ENCODE measurements around the gene KRTAP5-3.

Gene KRTAP5-3

GRCh38 chr11:1637628-1638027, 29.4 kb upstream of the KRTAP5-3 start:
- DNase-seq (ENCODE audit: insufficient read length, low spot score) (no peak), FAIRE-seq (no peak)
- no peak for TF ChIP-seq CTCF (IDR thresholded peaks at IDR 0.05; ENCODE audit: insufficient read depth, missing control alignments)

- no peak for TF ChIP-seq CTCF (IDR thresholded peaks at IDR 0.05; ENCODE audit: insufficient read depth, missing control alignments)
- FAIRE-seq: no peak
- no peak for DNase-seq (ENCODE audit: insufficient read length, low spot score)
Measured at GRCh38 chr11:1636291-1636950, 28.2 kb upstream of the KRTAP5-3 start.

GRCh38 chr11:1633864-1634263, 25.6 kb upstream of the KRTAP5-3 start:
- TF ChIP-seq CTCF (IDR thresholded peaks at IDR 0.05; ENCODE audit: insufficient read depth, missing control alignments): no peak
- no peak for DNase-seq (ENCODE audit: insufficient read length, low spot score)

DNA sequence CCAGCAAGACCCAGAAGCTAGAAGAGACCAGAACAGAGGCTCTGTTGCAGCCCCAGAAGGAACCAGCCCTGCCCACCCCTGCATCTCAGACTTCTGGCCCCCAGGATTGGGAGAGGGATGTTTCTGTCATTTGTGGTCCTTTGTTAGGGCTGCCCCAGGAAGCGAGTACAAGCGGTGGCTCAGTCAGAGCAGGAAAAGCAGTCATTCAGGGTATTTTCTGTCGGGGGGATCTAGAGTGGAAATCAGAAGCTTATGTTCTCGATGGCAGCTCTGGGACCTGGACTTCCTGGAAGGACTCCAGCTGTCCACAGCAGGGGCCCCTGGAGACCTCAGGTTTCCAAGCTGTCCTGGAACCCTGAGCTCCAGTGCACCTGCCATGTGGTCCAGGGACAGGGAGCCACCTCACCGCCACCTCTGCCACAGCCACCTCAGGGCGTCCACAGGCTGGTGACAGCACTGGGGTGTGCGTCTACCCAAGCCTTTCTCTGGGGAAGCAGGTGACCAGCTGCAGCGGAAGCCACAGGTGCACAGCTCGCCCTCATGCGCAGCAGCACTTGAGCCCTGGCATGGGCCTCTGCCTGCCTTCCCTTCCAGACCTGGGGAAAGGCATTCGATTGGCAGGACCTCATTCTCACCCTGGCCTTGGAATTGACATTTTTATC, 23.9 kb upstream of the KRTAP5-3 start:
- no peak for TF ChIP-seq CTCF (IDR thresholded peaks at IDR 0.05; ENCODE audit: insufficient read depth, missing control alignments)
- DNase-seq (ENCODE audit: insufficient read length, low spot score): no peak
- no peak for FAIRE-seq

More at GRCh38 chr11:1633864-1634263, 25.6 kb upstream of the KRTAP5-3 start:
- no peak for FAIRE-seq

DNA sequence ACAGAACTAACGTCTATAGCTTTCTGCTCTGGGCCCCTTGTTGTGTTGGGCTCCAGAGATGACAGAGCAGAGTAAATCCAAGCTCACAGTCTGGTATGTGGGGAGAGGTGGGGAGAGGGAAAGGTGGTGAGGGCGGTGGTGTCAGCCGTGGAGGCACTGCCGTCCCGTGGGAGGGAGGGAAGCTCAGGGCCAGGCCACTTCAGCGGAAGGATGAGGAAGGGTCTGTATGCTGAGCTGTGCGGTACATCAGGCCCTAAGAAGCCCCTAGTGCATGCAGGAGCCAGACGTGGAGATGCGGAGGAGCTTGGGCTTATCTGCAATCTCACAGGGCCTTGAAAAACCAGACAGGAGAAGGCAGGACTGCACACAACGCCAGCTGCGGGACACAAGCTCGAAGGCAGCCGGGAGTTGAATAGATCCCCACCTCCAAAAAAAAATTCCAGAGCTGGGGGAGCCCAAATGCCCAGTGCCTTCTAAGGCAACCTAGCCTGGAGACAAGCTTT, 22.9 kb upstream of the KRTAP5-3 start:
- no peak for DNase-seq (ENCODE audit: insufficient read length, low spot score)
- no peak for FAIRE-seq
- TF ChIP-seq CTCF (IDR thresholded peaks at IDR 0.05; ENCODE audit: insufficient read depth, missing control alignments): no peak

- DNase-seq (ENCODE audit: insufficient read length, low spot score) (no peak), FAIRE-seq (no peak)
- no peak for TF ChIP-seq CTCF (IDR thresholded peaks at IDR 0.05; ENCODE audit: insufficient read depth, missing control alignments)
Measured at GRCh38 chr11:1630271-1630670, 22.0 kb upstream of the KRTAP5-3 start.

All from D721Med (cell line).